ENCODE results near the gene SPSB1.

DNA sequence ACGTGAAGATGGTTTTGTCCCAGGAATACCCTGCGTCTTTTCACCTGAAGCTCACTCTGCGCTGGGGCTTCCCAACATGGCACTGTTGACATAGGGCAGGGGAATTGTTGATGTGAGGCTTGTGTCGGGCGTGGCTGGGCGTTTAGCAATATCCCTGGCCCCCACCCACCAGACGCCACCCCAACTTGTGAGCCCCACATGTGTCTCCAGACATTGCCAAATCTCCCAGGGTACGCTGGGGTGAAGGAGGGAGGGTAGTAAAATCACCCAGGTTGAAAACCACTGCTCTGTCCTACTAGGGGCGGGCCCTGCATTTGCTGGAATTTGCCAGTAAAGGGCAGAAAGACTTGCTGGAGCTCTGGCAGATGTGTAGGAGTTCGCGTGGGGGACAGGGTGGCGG, 36.0 kb downstream of the SPSB1 start:
- TF ChIP-seq, protein P1, sequence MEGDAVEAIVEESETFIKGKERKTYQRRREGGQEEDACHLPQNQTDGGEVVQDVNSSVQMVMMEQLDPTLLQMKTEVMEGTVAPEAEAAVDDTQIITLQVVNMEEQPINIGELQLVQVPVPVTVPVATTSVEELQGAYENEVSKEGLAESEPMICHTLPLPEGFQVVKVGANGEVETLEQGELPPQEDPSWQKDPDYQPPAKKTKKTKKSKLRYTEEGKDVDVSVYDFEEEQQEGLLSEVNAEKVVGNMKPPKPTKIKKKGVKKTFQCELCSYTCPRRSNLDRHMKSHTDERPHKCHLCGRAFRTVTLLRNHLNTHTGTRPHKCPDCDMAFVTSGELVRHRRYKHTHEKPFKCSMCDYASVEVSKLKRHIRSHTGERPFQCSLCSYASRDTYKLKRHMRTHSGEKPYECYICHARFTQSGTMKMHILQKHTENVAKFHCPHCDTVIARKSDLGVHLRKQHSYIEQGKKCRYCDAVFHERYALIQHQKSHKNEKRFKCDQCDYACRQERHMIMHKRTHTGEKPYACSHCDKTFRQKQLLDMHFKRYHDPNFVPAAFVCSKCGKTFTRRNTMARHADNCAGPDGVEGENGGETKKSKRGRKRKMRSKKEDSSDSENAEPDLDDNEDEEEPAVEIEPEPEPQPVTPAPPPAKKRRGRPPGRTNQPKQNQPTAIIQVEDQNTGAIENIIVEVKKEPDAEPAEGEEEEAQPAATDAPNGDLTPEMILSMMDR (conservative IDR thresholded peaks at IDR 0.05), result no peak
- TF ChIP-seq EZH2 (IDR thresholded peaks at IDR 0.05; ENCODE audit: low read depth), result no peak
